Uterus (tissue), 2 donors: Measurements from ENCODE around the gene RPS24.

ENCODE experiments used
- POLR2A ChIP-seq, 2 donors: fragments of 450-650 bp; IDR thresholded peaks; one replicate each; pipeline ENCODE4 v1.6.1; 2016; ENCODE audit warnings: antibody characterized with exemption in 2 of 2, mild to moderate bottlenecking in 1 of 2, moderate library complexity in 1 of 2
- TF ChIP-seq, protein P1 (sequence below), 4 experiments: fragments of 200-600 bp in 2 of 4; fragments of 450-650 bp in 2 of 4; sonication (generic) in 2 of 4; IDR thresholded peaks; one replicate each; pipeline ENCODE4 v1.5.1; 2016 to 2019; ENCODE audit warnings: antibody characterized with exemption in 4 of 4, mild to moderate bottlenecking in 2 of 4, moderate library complexity in 1 of 4

DNA sequence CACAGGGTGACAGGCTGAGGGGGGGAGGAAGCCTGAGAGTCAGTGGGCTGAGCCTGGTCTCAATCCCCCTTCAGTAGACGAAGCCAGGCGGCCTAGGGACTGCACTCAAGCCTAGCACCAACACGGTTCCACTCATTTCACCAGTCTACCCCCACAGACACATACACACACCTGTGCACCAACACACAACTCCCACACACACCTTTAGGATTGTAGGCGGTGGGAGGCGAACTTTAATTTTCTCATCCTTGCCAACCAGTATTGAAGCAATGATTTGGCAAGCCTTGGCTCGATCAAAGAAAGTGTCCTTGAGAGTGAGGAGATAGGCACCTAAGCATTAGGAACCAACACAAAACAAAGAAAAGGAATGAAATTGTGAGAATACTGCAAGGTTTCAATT is 24.0 kb upstream of the RPS24 start:
- TF ChIP-seq POLR2A (IDR thresholded peaks at IDR 0.05) = no peak
- TF ChIP-seq, protein P1, sequence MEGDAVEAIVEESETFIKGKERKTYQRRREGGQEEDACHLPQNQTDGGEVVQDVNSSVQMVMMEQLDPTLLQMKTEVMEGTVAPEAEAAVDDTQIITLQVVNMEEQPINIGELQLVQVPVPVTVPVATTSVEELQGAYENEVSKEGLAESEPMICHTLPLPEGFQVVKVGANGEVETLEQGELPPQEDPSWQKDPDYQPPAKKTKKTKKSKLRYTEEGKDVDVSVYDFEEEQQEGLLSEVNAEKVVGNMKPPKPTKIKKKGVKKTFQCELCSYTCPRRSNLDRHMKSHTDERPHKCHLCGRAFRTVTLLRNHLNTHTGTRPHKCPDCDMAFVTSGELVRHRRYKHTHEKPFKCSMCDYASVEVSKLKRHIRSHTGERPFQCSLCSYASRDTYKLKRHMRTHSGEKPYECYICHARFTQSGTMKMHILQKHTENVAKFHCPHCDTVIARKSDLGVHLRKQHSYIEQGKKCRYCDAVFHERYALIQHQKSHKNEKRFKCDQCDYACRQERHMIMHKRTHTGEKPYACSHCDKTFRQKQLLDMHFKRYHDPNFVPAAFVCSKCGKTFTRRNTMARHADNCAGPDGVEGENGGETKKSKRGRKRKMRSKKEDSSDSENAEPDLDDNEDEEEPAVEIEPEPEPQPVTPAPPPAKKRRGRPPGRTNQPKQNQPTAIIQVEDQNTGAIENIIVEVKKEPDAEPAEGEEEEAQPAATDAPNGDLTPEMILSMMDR (IDR thresholded peaks at IDR 0.05) = no peak
